PC-3 (cell line): ENCODE measurements around the gene CRY1. TPM values are rescaled to one million over a fixed set of nuclear protein-coding genes. Genes with fewer than 3 reads are reported as not detected.

Experiments
- ATAC-seq: fragments of 200-7000 bp; cut with Tn5 transposase; 2 replicates; pipeline ENCODE4 v1.9.1; 2020; ENCODE audit warnings: mild to moderate bottlenecking, moderate library complexity
- BruUV-seq: library from RNA; stranded (reverse); fragments of 400-500 nt; replicated peaks from 2 replicates; lab custom pipeline; 2021; lab: Mats Ljungman, UMichigan
- CTCF ChIA-PET: fragments of 300-600 bp; sonication (Branson Sonifier 250); formaldehyde crosslinking; loops from one replicate; lab custom pipeline; 2022; ENCODE audit warnings: antibody characterized with exemption; lab: Charles Lee
- POLR2A ChIA-PET: fragments of 300-600 bp; sonication (Branson Sonifier 250); formaldehyde crosslinking; loops from one replicate; lab custom pipeline; 2022; ENCODE audit warnings: antibody characterized with exemption; ENCODE audit not compliant: unreplicated experiment; lab: Charles Lee
- DNase-seq: peaks from one replicate; pipeline ENCODE4 v3.0.0-alpha.2; 2015
- H2AFZ ChIP-seq: fragments of 300-600 bp; sonication (generic); 2 replicates; pipeline ENCODE4 v1.6.0; 2016; ENCODE audit warnings: antibody characterized with exemption, low read length
- H3F3A ChIP-seq: fragments of 300-600 bp; sonication (generic); one replicate; pipeline ENCODE4 v1.6.0; 2017; ENCODE audit warnings: antibody characterized with exemption, low read length, control low read depth, mild to moderate bottlenecking; ENCODE audit not compliant: unreplicated experiment
- H3K27ac ChIP-seq: fragments of 300-600 bp; sonication (generic); 2 replicates; pipeline ENCODE4 v1.5.1; 2016; ENCODE audit warnings: mild to moderate bottlenecking, low read length
- H3K27me3 ChIP-seq: fragments of 300-600 bp; sonication (generic); 2 replicates; pipeline ENCODE4 v1.6.1; 2016; ENCODE audit warnings: low read length, mixed read lengths
- H3K36me3 ChIP-seq: fragments of 300-600 bp; sonication (generic); 2 replicates; pipeline ENCODE4 v1.6.1; 2016; ENCODE audit warnings: low read depth, mixed run types, low read length, mixed read lengths
- H3K4me1 ChIP-seq: fragments of 300-600 bp; sonication (generic); 2 replicates; pipeline ENCODE4 v1.5.1; 2016; ENCODE audit warnings: low read length; ENCODE audit not compliant: insufficient read depth
- H3K4me2 ChIP-seq: fragments of 300-600 bp; sonication (generic); 2 replicates; pipeline ENCODE4 v1.6.0; 2016; ENCODE audit warnings: low read length
- H3K4me3 ChIP-seq: fragments of 300-600 bp; sonication (generic); 2 replicates; pipeline ENCODE4 v1.5.1; 2016; ENCODE audit warnings: mild to moderate bottlenecking, low read length, mixed read lengths
- H3K79me2 ChIP-seq: fragments of 300-600 bp; sonication (generic); 2 replicates; pipeline ENCODE4 v1.6.1; 2017; ENCODE audit warnings: low read length, mixed read lengths
- H3K9ac ChIP-seq: fragments of 300-600 bp; sonication (generic); 2 replicates; pipeline ENCODE4 v1.6.0; 2016; ENCODE audit warnings: mild to moderate bottlenecking, low read length
- H3K9me2 ChIP-seq: fragments of 300-600 bp; sonication (generic); replicated peaks from 2 replicates; pipeline ENCODE4 v1.6.1; 2016; ENCODE audit warnings: mixed run types, low read length, mixed read lengths
- H3K9me3 ChIP-seq: fragments of 300-600 bp; sonication (generic); 2 replicates; pipeline ENCODE4 v1.6.1; 2016; ENCODE audit warnings: low read length, mixed read lengths
- H4K20me1 ChIP-seq: fragments of 300-600 bp; sonication (generic); 2 replicates; pipeline ENCODE4 v1.6.1; 2016; ENCODE audit warnings: low read length, mixed read lengths
- EZH2 ChIP-seq: fragments of 300-600 bp; sonication (generic); IDR thresholded peaks from one replicate; pipeline ENCODE4 v1.6.1; 2017; ENCODE audit warnings: antibody characterized with exemption, mild to moderate bottlenecking, low read length; ENCODE audit not compliant: unreplicated experiment
- EZH2phosphoT487 ChIP-seq: fragments of 300-600 bp; sonication (generic); IDR thresholded peaks from 2 replicates; pipeline ENCODE4 v1.6.1; 2018; ENCODE audit warnings: mild to moderate bottlenecking, antibody characterized with exemption, low read length, borderline replicate concordance
- intact Hi-C: fragments of 100-400 bp; cut with micrococcal nuclease; formaldehyde crosslinking; loops from 2 replicates; pipeline ENCODE4 v1.9.0; 2023
- total RNA-seq: library from RNA; depleted of rRNA; stranded (reverse); fragments of >200 nt; gene quantifications from 2 replicates; pipeline ENCODE4 v1.2.3, GENCODE V29; 2014
- TF ChIP-seq, protein P1 (sequence below): fragments of 300-600 bp; sonication (generic); conservative IDR thresholded peaks from 2 replicates; pipeline ENCODE4 v1.5.1; 2017; ENCODE audit warnings: antibody characterized with exemption, low read depth, mild to moderate bottlenecking, low read length

Gene CRY1
- total RNA-seq, 1 experiment from 2014 or later, result 32.0 TPM

DNA sequence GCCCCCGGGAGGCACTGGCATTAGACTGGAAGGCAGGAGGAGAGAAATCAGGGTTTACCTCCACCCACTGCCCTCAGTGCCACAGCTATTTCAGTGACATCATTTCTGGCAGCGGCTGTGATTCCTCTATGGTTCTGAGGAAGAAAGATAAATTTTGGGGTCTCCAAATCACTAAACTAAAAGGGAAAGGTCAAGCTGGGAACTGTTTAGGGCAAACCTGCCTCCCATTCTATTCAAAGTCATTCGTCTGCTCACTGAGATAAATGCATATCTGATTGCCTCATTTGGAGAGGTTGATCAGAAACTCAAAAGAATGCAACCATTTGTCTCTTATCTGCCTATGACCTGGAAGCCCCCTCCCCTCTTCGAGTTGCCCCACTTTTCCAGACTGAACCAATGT is 14.0 kb upstream of the CRY1 start:
- Histone ChIP-seq H3K36me3 (no peaks in the 10 kb centered on the region), H2AFZ (no peak overlapping the region), H3K4me1 (peaks cover 7% of the 10 kb centered on the region; the same call in 1 of the 2 replicates), H4K20me1 (no peaks in the 10 kb centered on the region), H3K9me3 (no peaks in the 10 kb centered on the region), H3F3A (no peaks in the 10 kb centered on the region), H3K9me2 (no peaks in the 10 kb centered on the region), H3K79me2 (no peaks in the 10 kb centered on the region), H3K27me3 (peaks cover under 1% of the 10 kb centered on the region; the same call in 1 of the 2 replicates), H3K4me2 (no peak overlapping the region), H3K9ac (no peak overlapping the region), H3K27ac (no peak overlapping the region), H3K4me3 (no peak overlapping the region)
- ATAC-seq, result no peak
- POLR2A ChIA-PET, result no interaction called here
- intact Hi-C loops, result no loop called here
- DNase-seq, result no peak
- TF ChIP-seq EZH2phosphoT487 (no peak), EZH2 (no peak)
- TF ChIP-seq, protein P1, sequence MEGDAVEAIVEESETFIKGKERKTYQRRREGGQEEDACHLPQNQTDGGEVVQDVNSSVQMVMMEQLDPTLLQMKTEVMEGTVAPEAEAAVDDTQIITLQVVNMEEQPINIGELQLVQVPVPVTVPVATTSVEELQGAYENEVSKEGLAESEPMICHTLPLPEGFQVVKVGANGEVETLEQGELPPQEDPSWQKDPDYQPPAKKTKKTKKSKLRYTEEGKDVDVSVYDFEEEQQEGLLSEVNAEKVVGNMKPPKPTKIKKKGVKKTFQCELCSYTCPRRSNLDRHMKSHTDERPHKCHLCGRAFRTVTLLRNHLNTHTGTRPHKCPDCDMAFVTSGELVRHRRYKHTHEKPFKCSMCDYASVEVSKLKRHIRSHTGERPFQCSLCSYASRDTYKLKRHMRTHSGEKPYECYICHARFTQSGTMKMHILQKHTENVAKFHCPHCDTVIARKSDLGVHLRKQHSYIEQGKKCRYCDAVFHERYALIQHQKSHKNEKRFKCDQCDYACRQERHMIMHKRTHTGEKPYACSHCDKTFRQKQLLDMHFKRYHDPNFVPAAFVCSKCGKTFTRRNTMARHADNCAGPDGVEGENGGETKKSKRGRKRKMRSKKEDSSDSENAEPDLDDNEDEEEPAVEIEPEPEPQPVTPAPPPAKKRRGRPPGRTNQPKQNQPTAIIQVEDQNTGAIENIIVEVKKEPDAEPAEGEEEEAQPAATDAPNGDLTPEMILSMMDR, result no peak
- CTCF ChIA-PET, result interaction anchor here (1.0 kb wide), 1 partner anchor 15 kb away, joined by 3 read pairs; no protein-coding TSS in a partner anchor
- no TSS peak for BruUV-seq

DNA sequence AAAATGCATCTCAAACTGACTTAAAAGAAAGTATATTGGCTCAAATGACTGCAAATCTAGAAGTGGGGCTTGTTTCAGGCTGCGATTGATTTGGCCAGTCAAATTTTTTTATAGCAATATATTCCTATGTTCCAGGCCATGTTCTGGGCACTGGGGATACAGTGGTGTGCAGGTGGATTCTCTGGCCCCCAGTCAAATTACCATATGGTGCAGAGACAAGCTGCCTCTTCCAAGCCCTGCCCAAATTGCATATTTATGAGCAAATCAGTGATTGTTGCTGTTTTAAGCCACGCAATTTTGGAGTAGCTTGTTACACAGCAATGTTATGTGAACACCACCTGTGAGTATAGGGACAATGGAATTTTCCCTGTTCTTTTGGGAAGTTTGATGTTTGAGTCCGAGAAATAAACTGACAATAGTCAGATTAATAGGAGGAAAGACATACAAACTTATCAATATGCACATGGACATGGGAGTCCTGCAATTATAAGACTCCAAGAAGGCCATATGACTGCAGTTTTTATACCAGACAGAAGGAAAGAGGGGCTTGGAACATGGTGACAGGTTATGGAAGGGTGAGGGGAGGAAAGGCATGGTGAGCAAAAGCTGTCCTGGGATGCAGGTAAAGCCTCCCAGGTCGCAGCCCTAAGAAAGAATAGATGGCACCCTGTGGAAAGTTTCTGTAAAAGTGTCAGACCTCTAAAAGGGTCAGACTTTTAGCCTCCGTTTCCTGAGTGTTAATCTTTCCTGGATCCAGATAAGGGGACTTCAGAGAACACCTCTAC is 13.1 kb upstream of the CRY1 start:
- CTCF ChIA-PET, result no interaction called here
- H3K36me3 ChIP-seq, result no peaks in the 10 kb centered on the region
- H3K79me2 ChIP-seq, result no peaks in the 10 kb centered on the region
- no peak overlapping the region for H3K27ac ChIP-seq
- H3K9me2 ChIP-seq, result no peaks in the 10 kb centered on the region
- H3F3A ChIP-seq, result no peaks in the 10 kb centered on the region
- no peaks in the 10 kb centered on the region for H3K27me3 ChIP-seq
- no peaks in the 10 kb centered on the region for H3K9me3 ChIP-seq
- H3K9ac ChIP-seq, result no peak overlapping the region
- H3K4me2 ChIP-seq, result no peak overlapping the region
- H4K20me1 ChIP-seq, result no peaks in the 10 kb centered on the region
- no TSS peak for BruUV-seq
- DNase-seq (no peak), ATAC-seq (no peak)
- intact Hi-C loops, result no loop called here
- TF ChIP-seq EZH2phosphoT487, result no peak
- TF ChIP-seq, protein P1, result no peak
- no peak for TF ChIP-seq EZH2
- POLR2A ChIA-PET, result no interaction called here
- H2AFZ ChIP-seq, result no peak overlapping the region
- H3K4me1 ChIP-seq, result peaks cover 7% of the 10 kb centered on the region; the same call in 1 of the 2 replicates
- H3K4me3 ChIP-seq, result no peak overlapping the region

DNA sequence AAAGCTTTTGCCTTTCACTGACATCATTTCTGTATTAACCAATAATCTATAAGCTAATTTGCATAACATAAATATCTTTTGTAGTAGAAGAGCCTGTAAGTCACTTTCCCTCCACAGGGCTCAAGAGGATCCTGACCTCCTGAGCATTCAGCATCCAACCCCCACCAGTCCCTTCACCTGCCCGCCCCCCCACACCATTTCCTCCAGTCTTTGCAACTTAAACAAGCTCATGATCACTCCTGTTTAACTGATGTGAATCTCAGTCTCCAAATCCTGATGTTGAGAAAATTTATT is 12.0 kb upstream of the CRY1 start:
- no peaks in the 10 kb centered on the region for H3K36me3 ChIP-seq
- no peaks in the 10 kb centered on the region for H3K9me3 ChIP-seq
- peaks cover 7% of the 10 kb centered on the region; the same call in 1 of the 2 replicates for H3K4me1 ChIP-seq
- no peaks in the 10 kb centered on the region for H3F3A ChIP-seq
- no peak overlapping the region for H3K27ac ChIP-seq
- peak; percentile 23 for ATAC-seq
- H2AFZ ChIP-seq, result no peak overlapping the region
- no peaks in the 10 kb centered on the region for H4K20me1 ChIP-seq
- DNase-seq, result no peak
- CTCF ChIA-PET, result interaction anchor here (0.6 to 1.3 kb wide), 3 partner anchors 12 to 219 kb away, joined by 3 to 16 read pairs (median 11); no protein-coding TSS in a partner anchor
- no peaks in the 10 kb centered on the region for H3K79me2 ChIP-seq
- POLR2A ChIA-PET, result no interaction called here
- intact Hi-C loops, result no loop called here
- no peaks in the 10 kb centered on the region for H3K27me3 ChIP-seq
- no peak overlapping the region for H3K9ac ChIP-seq
- peak overlapping the region; percentile 10; the same call in 1 of the 2 replicates for H3K4me2 ChIP-seq
- BruUV-seq, result no TSS peak
- H3K9me2 ChIP-seq, result no peaks in the 10 kb centered on the region
- TF ChIP-seq, protein P1, result no peak
- TF ChIP-seq EZH2, result no peak
- TF ChIP-seq EZH2phosphoT487, result no peak
- H3K4me3 ChIP-seq, result no peak overlapping the region
